Measurements from ENCODE around the gene SIRPG.
"Not testable (repeated sequence)": the region's sequence is repeated elsewhere in the genome, so short reads cannot be mapped to it uniquely, and the experiment has no call there.

GRCh38 chr20:1706887-1707286, 49.3 kb upstream of the SIRPG start:
- not testable (repeated sequence) for TF ChIP-seq ZNF658 (tag by site-specific recombination; IDR thresholded peaks at IDR 0.05); CTCF (tag by site-specific recombination; IDR thresholded peaks at IDR 0.05); TCF7L2 (IDR thresholded peaks at IDR 0.05; ENCODE audit: borderline replicate concordance, low read depth, low read length); ZNF768 (tag by site-specific recombination; IDR thresholded peaks at IDR 0.05); PRDM4 (tag by site-specific recombination; IDR thresholded peaks at IDR 0.05); ZNF555 (tag by site-specific recombination; conservative IDR thresholded peaks at IDR 0.05); ZNF639 (tag by site-specific recombination; IDR thresholded peaks at IDR 0.05); KLF9 (tag by site-specific recombination; IDR thresholded peaks at IDR 0.05; ENCODE audit: low read depth); MZF1 (tag by site-specific recombination; IDR thresholded peaks at IDR 0.05; ENCODE audit: borderline replicate concordance); BCL11A (tag by site-specific recombination; IDR thresholded peaks at IDR 0.05; ENCODE audit: low read depth); ZNF121 (tag by site-specific recombination; IDR thresholded peaks at IDR 0.05); ZNF335 (tag by site-specific recombination; conservative IDR thresholded peaks at IDR 0.05); TRIM28 (IDR thresholded peaks at IDR 0.05; ENCODE audit: borderline replicate concordance, low read length); ZNF623 (tag by site-specific recombination; IDR thresholded peaks at IDR 0.05)
